Calu3 (cell line): ENCODE results near the gene C1QTNF6. TPM values are rescaled to one million over a fixed set of nuclear protein-coding genes. Genes with fewer than 3 reads are reported as not detected.

Source experiments
- BruUV-seq: library from RNA; stranded (reverse); fragments of 400-500 nt; replicated peaks from 2 replicates; lab custom pipeline; 2021; lab: Mats Ljungman, UMichigan
- CTCF ChIA-PET: fragments of 300-600 bp; sonication (Branson Sonifier 250); formaldehyde crosslinking; loops from one replicate; lab custom pipeline; 2022; ENCODE audit warnings: antibody characterized with exemption; lab: Charles Lee
- DNase-seq: peaks from one replicate; pipeline ENCODE4 v3.0.0; 2022
- H3K27ac Mint-ChIP-seq: one replicate; pipeline ENCODE4 v1.8.0; 2022; ENCODE audit warnings: mixed read lengths; ENCODE audit not compliant: unreplicated experiment
- H3K27me3 Mint-ChIP-seq: one replicate; pipeline ENCODE4 v1.8.0; 2022; ENCODE audit warnings: mixed read lengths; ENCODE audit not compliant: unreplicated experiment
- H3K36me3 Mint-ChIP-seq: one replicate; pipeline ENCODE4 v1.8.0; 2022; ENCODE audit warnings: mild to moderate bottlenecking, moderate library complexity, mixed read lengths; ENCODE audit not compliant: insufficient read depth, unreplicated experiment
- H3K4me1 Mint-ChIP-seq: one replicate; pipeline ENCODE4 v1.8.0; 2022; ENCODE audit warnings: mild to moderate bottlenecking, low read depth, mixed read lengths; ENCODE audit not compliant: unreplicated experiment
- H3K4me3 Mint-ChIP-seq: one replicate; pipeline ENCODE4 v1.8.0; 2022; ENCODE audit warnings: mild to moderate bottlenecking, low read depth, moderate library complexity, mixed read lengths; ENCODE audit not compliant: unreplicated experiment
- H3K9me3 Mint-ChIP-seq: one replicate; pipeline ENCODE4 v1.8.0; 2022; ENCODE audit warnings: low read depth, mixed read lengths; ENCODE audit not compliant: unreplicated experiment
- CTCF ChIP-seq: fragments of 200-600 bp; IDR thresholded peaks from one replicate; pipeline ENCODE4 v1.8.0; 2022; ENCODE audit warnings: antibody characterized with exemption; ENCODE audit not compliant: unreplicated experiment
- intact Hi-C: fragments of 100-400 bp; cut with micrococcal nuclease; formaldehyde crosslinking; loops from one replicate; pipeline ENCODE4 v1.10.0; 2022; ENCODE audit not compliant: unreplicated experiment
- total RNA-seq: library from RNA; stranded (reverse); gene quantifications from 2 replicates; pipeline ENCODE4 v1.2.3, GENCODE V29; 2022

The C1QTNF6 gene
- total RNA-seq, 1 experiment from 2014 or later = 6.2 TPM

DNA sequence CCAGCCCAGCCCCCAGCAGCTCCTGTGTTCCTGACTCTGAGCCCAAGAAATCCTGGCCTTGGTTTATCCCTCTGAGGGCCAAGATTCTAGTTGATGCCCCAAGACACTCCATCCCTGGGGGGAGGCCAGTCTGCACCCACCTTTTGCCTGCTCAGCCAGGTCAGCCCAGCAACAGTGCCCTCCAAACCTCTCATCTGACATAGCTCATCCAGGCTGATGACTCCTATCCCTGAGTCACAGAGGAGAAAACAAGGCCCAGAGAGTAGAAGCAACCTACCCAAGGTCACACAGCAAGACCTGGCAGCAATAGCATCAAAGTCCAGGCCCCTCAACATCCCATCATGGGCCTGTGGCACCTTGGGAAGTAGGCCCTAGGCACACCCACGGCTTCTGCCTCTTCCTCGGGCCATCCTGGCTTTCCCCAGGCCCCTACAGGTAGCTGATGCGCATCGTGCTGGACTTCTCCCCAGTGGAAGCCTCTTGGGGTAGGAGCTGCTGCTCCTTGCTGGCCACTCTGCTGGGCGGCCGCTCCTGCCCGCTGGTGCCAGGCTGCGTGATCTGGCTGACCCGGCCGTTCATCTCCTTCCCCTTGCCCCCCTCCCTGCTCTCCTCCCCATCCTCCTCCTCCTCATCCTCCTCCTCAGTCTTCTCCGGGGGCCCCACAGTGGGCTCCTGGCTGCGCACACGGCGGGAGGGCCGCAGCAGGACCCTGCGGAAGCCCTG is 18.2 kb upstream of the C1QTNF6 start:
- intact Hi-C loops = no loop called here
- BruUV-seq = no TSS peak
- no peak for TF ChIP-seq CTCF
- no peaks in the 10 kb centered on the region for H3K9me3 Mint-ChIP-seq
- H3K4me1 Mint-ChIP-seq = no peaks in the 10 kb centered on the region
- no peaks in the 10 kb centered on the region for H3K36me3 Mint-ChIP-seq
- CTCF ChIA-PET = no interaction called here
- H3K27ac Mint-ChIP-seq = no peak overlapping the region
- H3K4me3 Mint-ChIP-seq = no peak overlapping the region
- peaks cover 26% of the 10 kb centered on the region for H3K27me3 Mint-ChIP-seq
- no peak for DNase-seq

DNA sequence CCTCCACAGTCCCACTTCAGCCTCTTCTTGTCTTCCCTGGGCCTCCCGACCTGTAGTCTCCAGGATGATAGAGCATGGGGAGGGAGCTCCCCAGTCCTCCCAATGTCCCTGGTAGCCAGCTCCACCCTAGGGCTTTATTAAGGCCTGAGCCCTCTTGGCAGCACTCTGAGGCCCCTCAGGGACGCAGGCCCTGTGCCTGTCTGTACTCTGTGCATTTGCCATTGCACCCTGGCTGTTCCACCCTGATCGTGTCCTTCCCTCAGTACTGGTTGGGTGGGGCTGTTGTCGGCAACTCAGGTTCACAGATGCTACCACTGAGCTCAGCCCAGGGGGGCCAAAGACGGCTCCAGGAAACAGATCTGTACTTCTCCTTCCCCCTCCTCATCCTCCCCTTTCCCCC is 17.0 kb upstream of the C1QTNF6 start:
- no TSS peak for BruUV-seq
- Mint-ChIP-seq H3K9me3 (no peaks in the 10 kb centered on the region), H3K4me1 (no peaks in the 10 kb centered on the region), H3K27me3 (peaks cover 14% of the 10 kb centered on the region), H3K36me3 (no peaks in the 10 kb centered on the region), H3K27ac (no peak overlapping the region), H3K4me3 (no peak overlapping the region)
- CTCF ChIA-PET = interaction anchor here (0.6 to 1.2 kb wide), 2 partner anchors 38 to 55 kb away, joined by 3 to 5 read pairs; no protein-coding TSS in a partner anchor
- intact Hi-C loops = no loop called here
- DNase-seq = no peak
- no peak for TF ChIP-seq CTCF

- CTCF ChIA-PET = interaction anchor here (1.2 kb wide), 1 partner anchor 56 kb away, joined by 3 read pairs; no protein-coding TSS in a partner anchor
- Mint-ChIP-seq H3K4me1 (no peaks in the 10 kb centered on the region), H3K27me3 (peaks cover 10% of the 10 kb centered on the region), H3K36me3 (peaks cover 3% of the 10 kb centered on the region), H3K27ac (no peak overlapping the region), H3K9me3 (no peaks in the 10 kb centered on the region), H3K4me3 (no peak overlapping the region)
- TF ChIP-seq CTCF = no peak
- BruUV-seq = no TSS peak
- no peak for DNase-seq
- intact Hi-C loops = no loop called here
Observed at GRCh38 chr22:37204045-37204655, 16.1 kb upstream of the C1QTNF6 start.

- H3K27me3 Mint-ChIP-seq = peaks cover 5% of the 10 kb centered on the region
- H3K27ac Mint-ChIP-seq = no peak overlapping the region
- no peak for TF ChIP-seq CTCF
- H3K4me3 Mint-ChIP-seq = no peak overlapping the region
- BruUV-seq = no TSS peak
- no peak for DNase-seq
- H3K9me3 Mint-ChIP-seq = no peaks in the 10 kb centered on the region
- peaks cover under 1% of the 10 kb centered on the region for H3K4me1 Mint-ChIP-seq
- intact Hi-C loops = no loop called here
- CTCF ChIA-PET = interaction anchor here (1.2 kb wide), 1 partner anchor 57 kb away, joined by 3 read pairs; no protein-coding TSS in a partner anchor
- H3K36me3 Mint-ChIP-seq = peaks cover 9% of the 10 kb centered on the region
Observed at GRCh38 chr22:37203354-37204044, 15.5 kb upstream of the C1QTNF6 start.
